Measurements from ENCODE around the gene NCKAP5. TPM values are rescaled to one million over a fixed set of nuclear protein-coding genes. Genes with fewer than 3 reads are reported as not detected.

NCKAP5 gene
- total RNA-seq, 1 donor from 2014 or later, result 2.7 TPM

GRCh38 chr2:133525090-133525489, 43.2 kb downstream of the NCKAP5 start:
- no peaks in the 10 kb centered on the region for H3K27me3 Mint-ChIP-seq (ENCODE audit: low read depth, unreplicated experiment)
- H3K4me1 Mint-ChIP-seq (ENCODE audit: low read depth, unreplicated experiment), result peaks cover 8% of the 10 kb centered on the region
- Histone ChIP-seq H3K4me1 (ENCODE audit: insufficient read depth, low read length) (no peaks in the 10 kb centered on the region), H3K79me2 (ENCODE audit: insufficient read depth, low read length) (no peaks in the 10 kb centered on the region), H3K4me2 (ENCODE audit: low read length) (no peak overlapping the region), H3K9me3 (ENCODE audit: insufficient read depth, low read depth, low read length) (no peaks in the 10 kb centered on the region), H3K27ac (ENCODE audit: low read depth, low read length) (no peak overlapping the region), H4K20me1 (ENCODE audit: insufficient read depth, low read length) (no peaks in the 10 kb centered on the region), H3K27me3 (ENCODE audit: insufficient read depth, low read length) (no peaks in the 10 kb centered on the region), H3K4me3 (ENCODE audit: insufficient read depth, low read depth, low read length) (no peak overlapping the region), H3K9ac (ENCODE audit: low read length) (no peak overlapping the region), H3K36me3 (ENCODE audit: insufficient read depth, low read length) (no peaks in the 10 kb centered on the region), H2AFZ (ENCODE audit: low read depth, low read length) (no peak overlapping the region)
- H3K27ac Mint-ChIP-seq (ENCODE audit: unreplicated experiment), result no peak overlapping the region
- FAIRE-seq (no peak), DNase-seq (ENCODE audit: low read depth) (no peak)
- peaks cover 4% of the 10 kb centered on the region for H3K9me3 Mint-ChIP-seq (ENCODE audit: unreplicated experiment)
- H3K36me3 Mint-ChIP-seq (ENCODE audit: low read depth, unreplicated experiment), result no peaks in the 10 kb centered on the region
- TF ChIP-seq EZH2 (IDR thresholded peaks at IDR 0.05; ENCODE audit: insufficient read depth, low read length) (no peak), CTCF (IDR thresholded peaks at IDR 0.05; ENCODE audit: insufficient read depth, low read depth, low read length) (no peak)
- H3K4me3 Mint-ChIP-seq (ENCODE audit: unreplicated experiment), result no peak overlapping the region

DNA sequence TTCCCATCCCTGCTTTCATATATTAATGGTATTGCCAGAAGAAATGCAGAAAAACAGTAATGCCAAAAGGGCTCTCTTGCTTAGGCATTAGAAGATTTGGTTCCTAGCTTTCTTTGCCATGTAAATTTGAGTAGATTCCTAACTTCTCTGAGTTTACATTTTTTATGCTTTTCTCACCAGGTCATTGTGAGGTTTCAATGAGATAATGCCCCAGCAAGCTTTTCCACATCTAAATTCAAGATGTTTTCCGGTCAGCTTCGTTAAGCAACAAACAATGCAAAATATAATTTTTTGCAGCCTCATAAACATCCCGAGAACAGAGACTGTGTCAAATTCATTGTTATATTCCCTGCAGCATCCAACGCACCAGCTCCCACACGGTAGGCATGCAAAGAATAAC, 44.9 kb downstream of the NCKAP5 start:
- no peaks in the 10 kb centered on the region for H3K36me3 ChIP-seq (ENCODE audit: insufficient read depth, low read length)
- no peaks in the 10 kb centered on the region for H3K36me3 Mint-ChIP-seq (ENCODE audit: low read depth, unreplicated experiment)
- no peak overlapping the region for H3K27ac ChIP-seq (ENCODE audit: low read depth, low read length)
- no peaks in the 10 kb centered on the region for H3K4me1 ChIP-seq (ENCODE audit: insufficient read depth, low read length)
- no peak overlapping the region for H3K4me3 Mint-ChIP-seq (ENCODE audit: unreplicated experiment)
- H3K9me3 ChIP-seq (ENCODE audit: insufficient read depth, low read depth, low read length), result no peaks in the 10 kb centered on the region
- H4K20me1 ChIP-seq (ENCODE audit: insufficient read depth, low read length), result no peaks in the 10 kb centered on the region
- H3K4me3 ChIP-seq (ENCODE audit: insufficient read depth, low read depth, low read length), result no peak overlapping the region
- no peak overlapping the region for H3K27ac Mint-ChIP-seq (ENCODE audit: unreplicated experiment)
- no peak overlapping the region for H2AFZ ChIP-seq (ENCODE audit: low read depth, low read length)
- no peaks in the 10 kb centered on the region for H3K27me3 Mint-ChIP-seq (ENCODE audit: low read depth, unreplicated experiment)
- DNase-seq (ENCODE audit: low read depth) (no peak), FAIRE-seq (no peak)
- no peak overlapping the region for H3K4me2 ChIP-seq (ENCODE audit: low read length)
- H3K9me3 Mint-ChIP-seq (ENCODE audit: unreplicated experiment), result peaks cover 4% of the 10 kb centered on the region
- TF ChIP-seq CTCF (IDR thresholded peaks at IDR 0.05; ENCODE audit: insufficient read depth, low read depth, low read length) (no peak), EZH2 (IDR thresholded peaks at IDR 0.05; ENCODE audit: insufficient read depth, low read length) (no peak)
- H3K4me1 Mint-ChIP-seq (ENCODE audit: low read depth, unreplicated experiment), result peaks cover 5% of the 10 kb centered on the region
- no peaks in the 10 kb centered on the region for H3K79me2 ChIP-seq (ENCODE audit: insufficient read depth, low read length)
- H3K27me3 ChIP-seq (ENCODE audit: insufficient read depth, low read length), result no peaks in the 10 kb centered on the region
- no peak overlapping the region for H3K9ac ChIP-seq (ENCODE audit: low read length)

DNA sequence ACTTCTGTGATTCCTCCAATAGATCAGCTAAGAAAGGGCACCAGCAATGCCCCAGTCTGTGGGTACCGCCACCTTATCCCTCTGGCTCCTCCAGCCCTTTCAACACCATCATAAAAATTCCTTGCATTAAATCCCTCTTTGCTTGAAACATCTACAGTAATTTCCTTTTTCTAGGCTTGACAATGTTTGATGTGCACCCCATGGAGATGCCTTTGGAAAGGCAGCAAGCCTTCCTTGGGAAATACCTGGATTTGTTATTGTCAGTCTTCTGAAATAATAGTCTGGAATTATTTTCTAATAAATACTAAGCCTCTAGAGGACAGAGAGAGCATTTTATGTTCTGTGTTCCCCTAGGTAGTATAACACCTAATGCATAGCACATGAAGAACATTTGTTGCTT, 46.1 kb downstream of the NCKAP5 start:
- Mint-ChIP-seq H3K4me3 (ENCODE audit: unreplicated experiment) (no peak overlapping the region), H3K27me3 (ENCODE audit: low read depth, unreplicated experiment) (no peaks in the 10 kb centered on the region), H3K27ac (ENCODE audit: unreplicated experiment) (no peak overlapping the region), H3K9me3 (ENCODE audit: unreplicated experiment) (peaks cover 4% of the 10 kb centered on the region), H3K4me1 (ENCODE audit: low read depth, unreplicated experiment) (peaks cover 8% of the 10 kb centered on the region), H3K36me3 (ENCODE audit: low read depth, unreplicated experiment) (no peaks in the 10 kb centered on the region)
- H3K27me3 ChIP-seq (ENCODE audit: insufficient read depth, low read length), result no peaks in the 10 kb centered on the region
- H3K36me3 ChIP-seq (ENCODE audit: insufficient read depth, low read length), result no peaks in the 10 kb centered on the region
- TF ChIP-seq CTCF (IDR thresholded peaks at IDR 0.05; ENCODE audit: insufficient read depth, low read depth, low read length) (no peak), EZH2 (IDR thresholded peaks at IDR 0.05; ENCODE audit: insufficient read depth, low read length) (no peak)
- FAIRE-seq (no peak), DNase-seq (ENCODE audit: low read depth) (no peak)
- no peaks in the 10 kb centered on the region for H4K20me1 ChIP-seq (ENCODE audit: insufficient read depth, low read length)
- no peak overlapping the region for H3K9ac ChIP-seq (ENCODE audit: low read length)
- no peaks in the 10 kb centered on the region for H3K79me2 ChIP-seq (ENCODE audit: insufficient read depth, low read length)
- no peak overlapping the region for H3K4me2 ChIP-seq (ENCODE audit: low read length)
- no peaks in the 10 kb centered on the region for H3K9me3 ChIP-seq (ENCODE audit: insufficient read depth, low read depth, low read length)
- no peaks in the 10 kb centered on the region for H3K4me1 ChIP-seq (ENCODE audit: insufficient read depth, low read length)
- H3K4me3 ChIP-seq (ENCODE audit: insufficient read depth, low read depth, low read length), result no peak overlapping the region
- no peak overlapping the region for H2AFZ ChIP-seq (ENCODE audit: low read depth, low read length)
- no peak overlapping the region for H3K27ac ChIP-seq (ENCODE audit: low read depth, low read length)
